ENCODE measurements around the gene CLSTN3. TPM values are rescaled to one million over a fixed set of nuclear protein-coding genes. Genes with fewer than 3 reads are reported as not detected.

Gene CLSTN3
- total and polyA plus RNA-seq, 2 donors (not counting 1 experiment from before 2014, with no cell fraction given): 31.7 to 36.5 TPM

Small RNAs within 50 kb of the gene (small RNA-seq; reads per million reads assigned to genes)
- not detected for gene RNU6-485P (ENCODE audit: insufficient read length, low read depth, low replicate concordance)

Other genes with a start within 250 kb of the CLSTN3 start
- gene LRRC23, start 225.5 kb upstream of the CLSTN3 start, total RNA-seq: 14.4 and 15.5 TPM in 2 replicates
- 5.3 and 7.0 TPM in 2 replicates for gene LRRC23, start 225.5 kb upstream of the CLSTN3 start, polyA plus RNA-seq
- 55.3 and 59.7 TPM in 2 replicates for gene ENO2, start 215.8 kb upstream of the CLSTN3 start, total RNA-seq
- 32.9 and 42.5 TPM in 2 replicates for gene ENO2, start 215.8 kb upstream of the CLSTN3 start, polyA plus RNA-seq
- gene ATN1, start 202.4 kb upstream of the CLSTN3 start, total RNA-seq: 49.5 and 50.8 TPM in 2 replicates
- 21.0 and 22.2 TPM in 2 replicates for gene ATN1, start 202.4 kb upstream of the CLSTN3 start, polyA plus RNA-seq
- not detected in 2 replicates for gene RNU7-1, start 186.6 kb upstream of the CLSTN3 start, total RNA-seq
- not detected in 2 replicates for gene RNU7-1, start 186.6 kb upstream of the CLSTN3 start, polyA plus RNA-seq
- gene C12orf57, start 186.3 kb upstream of the CLSTN3 start, total RNA-seq: 90.9 and 95.0 TPM in 2 replicates
- gene C12orf57, start 186.3 kb upstream of the CLSTN3 start, polyA plus RNA-seq: 430 and 460 TPM in 2 replicates
- 311 and 312 TPM in 2 replicates for gene PTPN6, start 179.0 kb upstream of the CLSTN3 start, total RNA-seq
- gene PTPN6, start 179.0 kb upstream of the CLSTN3 start, polyA plus RNA-seq: 674 and 874 TPM in 2 replicates
- 158 and 171 TPM in 2 replicates for gene PHB2, start 159.7 kb upstream of the CLSTN3 start, total RNA-seq
- gene PHB2, start 159.7 kb upstream of the CLSTN3 start, polyA plus RNA-seq: 199 and 269 TPM in 2 replicates
- gene EMG1, start 159.5 kb upstream of the CLSTN3 start, total RNA-seq: 65.1 and 67.0 TPM in 2 replicates
- 16.5 and 25.5 TPM in 2 replicates for gene EMG1, start 159.5 kb upstream of the CLSTN3 start, polyA plus RNA-seq
- gene LPCAT3, start 111.9 kb upstream of the CLSTN3 start, total RNA-seq: 26.2 and 26.3 TPM in 2 replicates
- 14.7 and 17.6 TPM in 2 replicates for gene LPCAT3, start 111.9 kb upstream of the CLSTN3 start, polyA plus RNA-seq
- 0.64 and 0.78 TPM in 2 replicates for gene C1S, start 69.7 kb upstream of the CLSTN3 start, total RNA-seq
- gene C1S, start 69.7 kb upstream of the CLSTN3 start, polyA plus RNA-seq: 0.21 and 2.3 TPM in 2 replicates
- gene C1R, start 37.9 kb upstream of the CLSTN3 start, total RNA-seq: 1.2 and 2.0 TPM in 2 replicates
- gene C1R, start 37.9 kb upstream of the CLSTN3 start, polyA plus RNA-seq: 1.5 and 3.1 TPM in 2 replicates
- 24.9 and 28.9 TPM in 2 replicates for gene C1RL, start 21.2 kb upstream of the CLSTN3 start, total RNA-seq
- gene C1RL, start 21.2 kb upstream of the CLSTN3 start, polyA plus RNA-seq: 13.5 and 14.3 TPM in 2 replicates
- 0.63 and 1.1 TPM in 2 replicates for gene RBP5, start 1.5 kb upstream of the CLSTN3 start, total RNA-seq
- 0.74 TPM in 1 of 2 replicates, not detected in the other for gene RBP5, start 1.5 kb upstream of the CLSTN3 start, polyA plus RNA-seq
- 32.5 and 35.0 TPM in 2 replicates for gene PEX5, start 59.3 kb downstream of the CLSTN3 start, total RNA-seq
- gene PEX5, start 59.3 kb downstream of the CLSTN3 start, polyA plus RNA-seq: 11.4 and 14.7 TPM in 2 replicates
- gene ACSM4, start 173.7 kb downstream of the CLSTN3 start, total RNA-seq: not detected in 2 replicates
- gene ACSM4, start 173.7 kb downstream of the CLSTN3 start, polyA plus RNA-seq: not detected in 2 replicates